GM18951 (cell line): ENCODE data around the gene STK33.

Experiments used
- POLR2A ChIP-seq: IDR thresholded peaks from 4 replicates; pipeline ENCODE4 v1.6.1; 2011; ENCODE audit warnings: mild to moderate bottlenecking; ENCODE audit not compliant: insufficient read length, insufficient read depth; ENCODE audit errors: extremely low read depth
- in situ Hi-C: fragments of 300-500 bp; cut with MboI; formaldehyde crosslinking; loops from one replicate; pipeline ENCODE4 v1.12.0; 2022; ENCODE audit warnings: low sequenced_read_pairs, mixed read lengths, inconsistent platforms; ENCODE audit not compliant: unreplicated experiment

STK33 gene

GRCh38 chr11:8415195-8415594 is 178.8 kb downstream of the STK33 start:
- in situ Hi-C loops, result no loop called here
- TF ChIP-seq POLR2A, result no peak

DNA sequence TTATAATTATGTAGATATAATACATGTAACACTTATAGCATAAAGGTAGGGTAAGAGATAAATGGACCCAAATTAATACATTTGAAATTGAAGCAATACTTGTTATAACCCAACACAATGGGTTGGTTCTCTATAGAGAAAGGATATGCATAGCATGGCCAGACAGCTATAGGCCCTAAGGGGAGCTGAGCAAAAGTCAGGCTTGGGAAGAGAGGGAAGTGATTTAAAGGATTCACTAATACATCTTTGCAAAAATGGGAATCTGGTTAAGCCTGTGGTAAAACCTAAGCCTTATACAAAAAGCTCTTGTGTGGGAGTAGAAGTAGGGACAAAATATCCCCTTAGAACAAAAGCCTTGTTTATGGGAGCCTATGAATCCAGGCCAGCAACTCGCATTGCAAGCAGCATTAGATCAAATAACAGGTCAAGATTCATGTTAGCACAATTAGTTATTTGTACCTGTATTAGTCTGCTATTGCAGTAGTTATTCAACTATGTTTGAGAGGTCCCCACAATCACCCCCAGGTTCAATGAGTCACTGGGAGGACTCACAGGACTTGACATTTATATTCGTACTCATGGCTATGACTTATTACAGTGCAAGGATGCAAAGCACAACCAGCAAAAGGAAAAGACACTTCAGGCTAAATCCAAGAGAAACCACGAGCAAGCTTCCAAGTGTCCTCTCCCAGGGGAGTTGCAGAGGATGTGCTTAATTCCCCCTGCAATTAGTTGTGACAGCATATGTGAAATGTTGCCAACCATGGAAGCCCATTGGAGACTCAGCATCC is 185.7 kb downstream of the STK33 start:
- no peak for TF ChIP-seq POLR2A
- in situ Hi-C loops, result no loop called here

DNA sequence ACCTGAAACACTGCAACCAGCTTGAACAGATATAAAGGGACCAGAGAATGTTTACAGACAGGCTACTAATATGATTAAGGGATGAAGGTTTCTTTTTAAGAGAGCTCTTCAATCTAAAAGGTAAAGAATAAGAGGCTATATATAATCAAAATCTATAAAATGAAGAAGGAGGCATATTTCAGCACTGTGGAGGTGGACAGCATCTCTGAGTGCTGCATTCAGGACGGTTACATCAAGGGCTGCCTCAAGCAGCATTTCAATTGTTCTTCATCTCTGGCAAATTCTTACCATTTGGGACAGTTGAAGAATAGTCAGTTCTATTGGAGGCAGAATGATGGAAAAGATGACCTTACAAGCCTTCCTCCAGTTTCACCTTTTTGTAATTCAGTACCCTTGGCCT is 190.7 kb downstream of the STK33 start:
- in situ Hi-C loops, result no loop called here
- TF ChIP-seq POLR2A, result no peak

DNA sequence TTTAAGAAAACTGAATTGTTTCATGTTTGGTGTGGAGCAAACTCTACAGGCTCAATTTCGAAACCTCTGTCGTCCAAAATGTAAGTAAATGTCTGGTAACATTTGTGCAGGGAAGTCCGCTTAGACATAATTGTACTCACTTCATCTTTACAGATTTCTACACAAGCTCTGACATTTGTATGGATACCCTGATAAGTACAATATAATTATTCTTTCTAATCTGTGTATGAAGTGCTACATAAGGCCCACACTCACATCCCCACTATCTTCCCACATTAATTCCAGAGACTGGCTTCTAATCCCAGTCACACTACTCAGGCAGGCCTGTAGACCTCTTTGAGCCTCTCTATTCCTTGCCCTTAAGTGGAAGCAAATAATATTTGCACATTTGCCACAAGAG is 201.1 kb downstream of the STK33 start:
- in situ Hi-C loops, result no loop called here
- TF ChIP-seq POLR2A, result no peak

DNA sequence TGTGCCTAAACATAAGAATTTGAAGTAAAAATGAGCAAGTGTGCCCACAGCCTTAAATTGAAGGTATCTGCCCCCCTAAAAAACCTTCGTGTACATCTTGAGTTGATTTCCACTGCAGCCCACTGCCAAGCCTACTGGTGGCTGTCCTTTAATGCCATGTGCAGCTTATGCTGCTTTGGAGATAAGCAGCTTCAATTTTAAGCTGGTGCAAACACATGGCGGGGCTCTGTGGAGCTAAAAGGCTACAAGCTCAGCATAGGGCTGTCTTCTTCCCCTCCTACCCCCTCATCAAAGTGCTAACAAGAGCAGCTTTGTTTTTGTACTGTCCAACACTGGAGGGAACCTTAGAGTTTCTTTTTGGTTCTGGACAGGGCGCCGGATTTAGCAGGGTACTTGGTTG is 201.9 kb downstream of the STK33 start:
- no peak for TF ChIP-seq POLR2A

DNA sequence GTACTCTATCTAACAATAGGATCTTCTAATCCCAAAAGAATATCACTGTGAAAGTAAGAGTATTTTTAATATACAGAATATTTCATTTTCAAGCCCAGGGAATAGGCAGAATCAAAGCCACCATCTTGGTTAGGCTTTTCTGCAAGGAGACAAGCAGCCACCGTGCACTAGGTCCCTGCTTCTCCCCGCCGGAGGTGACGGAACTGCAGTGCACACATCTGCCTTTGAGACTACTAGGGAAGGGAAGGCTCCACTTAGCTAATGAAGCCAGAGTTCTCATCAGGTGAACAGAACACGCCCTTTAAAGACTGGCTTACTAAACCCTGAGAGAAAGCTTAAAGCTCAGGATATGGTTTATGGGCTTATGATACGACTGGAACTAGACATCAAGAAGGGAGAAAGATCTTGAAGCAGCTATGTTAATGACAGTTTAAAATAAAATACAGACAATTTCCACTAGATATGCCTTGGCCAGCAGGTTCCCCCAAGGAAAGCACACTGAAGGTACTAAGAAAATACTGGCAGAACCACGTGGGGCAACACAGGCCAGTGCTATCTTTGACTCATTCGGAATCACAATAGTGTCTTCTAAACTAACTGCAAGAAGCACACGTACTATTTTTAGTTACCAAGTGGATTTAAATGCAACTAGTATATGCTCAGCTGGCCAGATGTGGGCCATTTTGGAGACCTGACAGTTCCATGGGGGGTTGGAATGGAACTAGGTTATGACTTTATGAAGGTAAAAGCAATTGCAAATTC is 203.0 kb downstream of the STK33 start:
- TF ChIP-seq POLR2A, result no peak
- in situ Hi-C loops, result no loop called here

More for the DNA sequence above, 201.9 kb downstream of the STK33 start:
- in situ Hi-C loops, result no loop called here

DNA sequence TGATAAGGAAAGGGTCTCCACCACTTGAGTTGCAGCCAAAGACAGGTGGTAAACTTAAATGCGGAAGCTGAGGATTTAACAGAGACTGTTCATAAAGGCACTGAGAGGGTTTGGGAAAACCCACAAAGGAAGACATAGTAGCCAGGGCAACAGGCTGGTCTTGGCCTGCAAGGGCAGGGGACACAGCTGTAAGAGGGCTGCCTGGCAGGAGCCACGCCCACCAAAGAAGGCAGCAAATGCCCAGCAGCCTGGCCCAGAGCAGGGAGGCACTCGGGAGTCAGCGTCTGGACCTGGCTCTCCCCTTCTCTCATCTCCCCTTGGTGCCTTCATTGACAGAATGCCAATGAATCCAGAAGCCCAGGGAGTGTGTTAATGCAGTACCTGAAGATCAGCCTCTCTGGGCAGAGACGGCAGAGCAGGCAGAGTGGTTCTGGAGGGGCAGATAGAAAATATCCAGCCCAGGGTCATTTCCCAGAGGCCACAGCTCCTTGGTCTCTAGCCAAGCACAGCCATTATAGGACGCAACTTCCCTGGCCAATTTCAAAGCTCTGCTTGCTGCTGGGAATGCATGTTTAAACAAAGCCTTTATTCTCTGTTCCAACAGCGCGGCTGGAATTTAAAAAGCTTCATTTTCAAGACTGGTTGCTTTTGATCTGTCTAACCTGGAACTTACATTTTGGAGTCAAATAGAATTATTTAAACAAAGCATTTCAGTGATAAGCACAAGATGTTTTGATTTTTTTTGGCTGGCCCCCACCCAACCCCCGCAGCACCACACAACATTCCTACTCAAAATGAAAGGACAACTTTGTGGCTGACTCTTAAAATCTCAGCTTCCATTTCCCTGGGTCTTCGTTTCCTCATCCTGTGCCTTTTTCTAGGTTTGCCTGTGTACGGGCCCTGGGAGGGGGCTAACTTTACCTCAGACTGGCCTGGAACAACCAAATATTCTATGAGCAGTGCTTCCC is 204.7 kb downstream of the STK33 start:
- in situ Hi-C loops, result no loop called here
- TF ChIP-seq POLR2A, result no peak

DNA sequence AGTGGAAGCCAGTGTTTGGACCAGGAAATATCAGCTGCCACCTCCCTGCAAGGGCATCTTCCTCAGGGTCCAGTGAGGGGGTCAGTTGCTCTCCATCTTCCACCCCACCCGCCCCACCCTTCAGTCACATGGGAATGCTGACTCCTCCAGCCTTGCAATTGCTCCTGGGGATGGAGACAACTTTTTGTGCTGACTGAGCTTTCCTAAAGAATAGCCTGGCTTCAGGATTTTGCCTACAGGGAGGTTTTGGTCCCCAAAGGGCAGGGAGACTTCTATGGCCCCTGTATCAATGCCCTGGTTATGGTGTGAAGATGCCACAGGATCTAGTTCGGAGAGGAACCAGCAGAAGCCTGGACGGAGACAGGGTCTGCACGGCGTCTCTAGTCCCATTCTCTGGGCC is 206.3 kb downstream of the STK33 start:
- no peak for TF ChIP-seq POLR2A
- in situ Hi-C loops, result no loop called here

GRCh38 chr11:8387141-8387540 is 206.9 kb downstream of the STK33 start:
- no peak for TF ChIP-seq POLR2A
- in situ Hi-C loops, result no loop called here

- in situ Hi-C loops, result no loop called here
- no peak for TF ChIP-seq POLR2A
Observed at GRCh38 chr11:8386134-8386864, 207.7 kb downstream of the STK33 start.

DNA sequence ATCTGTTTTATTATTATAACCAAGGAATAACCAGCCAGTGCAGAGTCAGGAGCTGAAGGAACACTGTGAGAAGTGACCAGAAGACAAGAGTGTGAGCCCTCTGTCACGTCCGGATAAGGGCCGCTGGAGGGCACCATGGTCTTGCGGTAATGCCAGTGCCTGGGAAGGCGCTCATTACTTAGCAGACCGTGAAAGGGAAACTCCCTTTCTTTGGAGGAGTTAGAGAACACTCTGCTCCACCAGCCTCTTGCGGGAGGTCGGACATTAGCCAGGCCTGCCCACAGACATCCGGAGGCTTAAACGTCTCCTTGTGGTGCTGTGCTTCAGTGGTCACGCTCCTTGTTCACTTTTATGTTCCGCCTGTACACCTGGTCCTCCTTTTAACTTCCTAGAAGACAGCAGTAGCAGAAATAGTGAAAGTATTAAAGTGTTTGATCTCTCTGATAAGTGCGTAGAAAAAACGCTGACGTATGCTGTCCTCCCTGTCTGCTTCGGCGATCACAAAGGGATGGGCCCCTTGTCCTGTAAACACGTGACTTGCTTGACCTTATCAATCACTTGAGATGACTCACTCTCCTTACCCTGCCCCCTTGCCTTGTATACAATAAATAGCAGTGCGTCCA is 209.7 kb downstream of the STK33 start:
- no peak for TF ChIP-seq POLR2A
- in situ Hi-C loops, result no loop called here

DNA sequence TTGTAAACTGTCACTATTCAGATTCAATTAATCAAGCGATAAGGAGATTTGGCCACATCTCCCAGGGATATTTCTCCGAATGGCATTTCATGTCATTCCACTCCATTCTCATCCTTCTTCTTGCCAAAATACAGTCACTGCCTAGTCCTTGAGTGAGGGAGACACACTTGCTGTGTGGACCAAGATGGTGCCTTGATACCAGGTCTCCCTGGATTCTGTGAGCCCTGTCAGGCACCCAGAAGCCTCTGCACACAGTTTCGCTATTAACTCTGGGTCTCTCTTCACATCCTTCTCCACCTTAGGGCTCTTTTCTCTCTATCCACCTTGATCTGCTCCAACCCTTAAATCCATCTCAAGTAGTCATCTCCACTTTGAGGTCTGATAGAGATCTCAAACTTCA is 210.4 kb downstream of the STK33 start:
- no peak for TF ChIP-seq POLR2A
- in situ Hi-C loops, result no loop called here
